K562 (cell line): Measurements from ENCODE around the gene THOC1. TPM values are rescaled to one million over a fixed set of nuclear protein-coding genes. Genes with fewer than 3 reads are reported as not detected.

Experiments used
- ATAC-seq: fragments of 200-7000 bp; cut with Tn5 transposase; 3 replicates; pipeline ENCODE4 v1.9.1; 2020; ENCODE audit warnings: moderate library complexity
- BruUV-seq: library from RNA; stranded (reverse); fragments of 400-500 nt; replicated peaks from 2 replicates; lab custom pipeline; 2021; lab: Mats Ljungman, UMichigan
- CTCF ChIA-PET: fragments of 300-600 bp; formaldehyde crosslinking; extraction: SDS; loops from one replicate; lab custom pipeline; 2021; ENCODE audit warnings: low intra/inter-chr PET ratio; lab: Yijun Ruan, JAX
- POLR2A ChIA-PET: fragments of 300-600, 350-650 bp; sonication (Branson Sonifier 250); formaldehyde crosslinking; extraction: SDS; loops from one replicate; lab custom pipeline; 2021; ENCODE audit warnings: antibody characterized with exemption, inconsistent platforms; lab: Yijun Ruan, JAX
- DNase-seq, 4 experiments: peaks; one replicate each; pipeline versions ENCODE4 v3.0.0 to v3.0.0-alpha.2; 2011 to 2018; ENCODE audit warnings: low spot score in 3 of 4, mixed read lengths in 3 of 4; ENCODE audit errors: extremely low read depth in 1 of 4
- FAIRE-seq: peaks from 2 replicates; lab custom pipeline; 2011; peaks lifted over from hg19 to GRCh38; lab: Jason Lieb, UNC
- H2AFZ ChIP-seq: 2 replicates; pipeline ENCODE4 v1.6.0; 2011; ENCODE audit warnings: low read depth, low read length, control low read depth, inconsistent platforms
- H3K27ac ChIP-seq: fragments of 200-600 bp; 3 replicates; pipeline ENCODE4 v1.8.0; 2011; ENCODE audit warnings: low read depth, mild to moderate bottlenecking, control low read depth, inconsistent platforms, low read length, moderate library complexity, mixed read lengths; ENCODE audit errors: extremely low read depth
- H3K27me3 ChIP-seq, 2 experiments: fragments of 300-600 bp in 1 of 2; 2 replicates in 1 of 2; 3 replicates in 1 of 2; pipeline versions ENCODE4 v1.6.0 to v1.8.0; 2011; ENCODE audit warnings: inconsistent platforms in 2 of 2, low read length in 2 of 2, mild to moderate bottlenecking in 1 of 2, mixed read lengths in 1 of 2, moderate library complexity in 1 of 2; ENCODE audit not compliant: control insufficient read depth in 2 of 2, insufficient read depth in 2 of 2
- H3K36me3 ChIP-seq: fragments of 300-600 bp; 3 replicates; pipeline ENCODE4 v1.8.0; 2011; ENCODE audit warnings: mild to moderate bottlenecking, low read length, inconsistent platforms; ENCODE audit not compliant: control insufficient read depth, insufficient read depth
- H3K4me1 ChIP-seq, 2 experiments: fragments of 200-600 bp in 1 of 2; replicated peaks in 1 of 2; 2 replicates in 1 of 2; 3 replicates in 1 of 2; pipeline versions ENCODE4 v1.5.1 to v1.8.0; 2011; ENCODE audit warnings: inconsistent platforms in 2 of 2, low read length in 2 of 2, mild to moderate bottlenecking in 1 of 2, mixed read lengths in 1 of 2, moderate library complexity in 1 of 2; ENCODE audit not compliant: control insufficient read depth in 2 of 2, insufficient read depth in 2 of 2
- H3K4me2 ChIP-seq: 2 replicates; pipeline ENCODE4 v1.6.1; 2011; ENCODE audit warnings: low read length, control low read depth, inconsistent platforms, mixed read lengths; ENCODE audit not compliant: insufficient read depth
- H3K4me3 ChIP-seq: fragments of 200-600 bp; sonication (generic), shearing (Covaris generic); 2 replicates; pipeline ENCODE4 v1.5.1; 2016; ENCODE audit warnings: control low read depth, inconsistent platforms
- H3K79me2 ChIP-seq: fragments of 200-600 bp; 3 replicates; pipeline ENCODE4 v1.8.0; 2011; ENCODE audit warnings: low read length, inconsistent platforms; ENCODE audit not compliant: control insufficient read depth, insufficient read depth
- H3K9ac ChIP-seq, 2 experiments: 2 replicates each; pipeline versions ENCODE4 v1.6.0 to v1.6.1; 2011; ENCODE audit warnings: low read depth in 2 of 2, low read length in 2 of 2, control low read depth in 1 of 2, inconsistent platforms in 1 of 2, mild to moderate bottlenecking in 1 of 2, mixed read lengths in 1 of 2; ENCODE audit not compliant: insufficient read depth in 1 of 2
- H3K9me1 ChIP-seq: one replicate; pipeline ENCODE4 v1.6.0; 2011; ENCODE audit warnings: inconsistent platforms, mild to moderate bottlenecking, low read length, moderate library complexity; ENCODE audit not compliant: control insufficient read depth, insufficient read depth
- H3K9me3 ChIP-seq: replicated peaks from 2 replicates; pipeline ENCODE4 v1.5.1; 2011; ENCODE audit warnings: low read depth, low read length, inconsistent platforms; ENCODE audit not compliant: control insufficient read depth, insufficient read depth
- H4K20me1 ChIP-seq: replicated peaks from 2 replicates; pipeline ENCODE4 v1.6.1; 2011; ENCODE audit warnings: low read length, inconsistent platforms, mixed read lengths; ENCODE audit not compliant: control insufficient read depth, insufficient read depth
- CBX8 ChIP-seq: fragments of 200-600 bp; sonication (generic); IDR thresholded peaks from 2 replicates; pipeline ENCODE4 v1.6.1; 2012; ENCODE audit warnings: borderline replicate concordance, mixed run types, low read depth, mild to moderate bottlenecking, moderate library complexity, mixed read lengths, low read length, control low read depth, inconsistent platforms; ENCODE audit not compliant: poor library complexity, severe bottlenecking; ENCODE audit errors: extremely low read depth
- CXXC5 ChIP-seq: fragments of 250-450 bp; sonication (Bioruptor Pico); IDR thresholded peaks from 2 replicates; pipeline ENCODE4 v1.8.0; 2022; ENCODE audit warnings: inconsistent platforms, mild to moderate bottlenecking, moderate library complexity
- HBP1 ChIP-seq: fragments of 450-650 bp; formaldehyde crosslinking; IDR thresholded peaks from 2 replicates; pipeline ENCODE4 v1.4.0; 2022; ENCODE audit warnings: missing genetic modification characterization
- HDAC8 ChIP-seq: fragments of 450-650 bp; IDR thresholded peaks from 2 replicates; pipeline ENCODE4 v1.6.1; 2016; ENCODE audit warnings: mild to moderate bottlenecking, missing genetic modification characterization, moderate library complexity, missing compliant biosample characterization
- MEF2D ChIP-seq: conservative IDR thresholded peaks from 2 replicates; pipeline ENCODE4 v1.6.1; 2016; ENCODE audit warnings: low read depth, missing genetic modification characterization, missing compliant biosample characterization
- NUFIP1 ChIP-seq: fragments of 450-650 bp; IDR thresholded peaks from 2 replicates; pipeline ENCODE4 v1.6.1; 2018; ENCODE audit not compliant: partially characterized antibody
- PML ChIP-seq: IDR thresholded peaks from 2 replicates; pipeline ENCODE4 v1.6.1; 2012; ENCODE audit warnings: low read length, inconsistent platforms
- POLR2A ChIP-seq: fragments of 450-650 bp; conservative IDR thresholded peaks from 2 replicates; pipeline ENCODE4 v1.6.1; 2016
- SUPT5H ChIP-seq: fragments of 450-650 bp; IDR thresholded peaks from 2 replicates; pipeline ENCODE4 v1.6.1; 2016
- WGBS: fragments of 100-300 bp; shearing (Covaris generic); methylation state at CpG from one replicate; pipeline ENCODE4 v1.1.6; 2016; ENCODE audit warnings: low coverage, mixed read lengths; ENCODE audit not compliant: insufficient coverage; ENCODE audit errors: missing lambda C conversion rate; 5-methylcytosine and 5-hydroxymethylcytosine counted together
- in situ Hi-C: fragments of 300-500 bp; cut with MboI; formaldehyde crosslinking; loops from 4 replicates; pipeline ENCODE4 v1.15.0; 2018; ENCODE audit warnings: inconsistent platforms, mixed read lengths
- intact Hi-C: fragments of 100-400 bp; cut with micrococcal nuclease; formaldehyde crosslinking; loops from 2 replicates; pipeline ENCODE4 v1.14.2; 2022
- polyA plus RNA-seq, 8 experiments: library from polyadenylated mRNA; depleted of rRNA in 4 of 8; stranded (reverse) in 5 of 8; unstranded in 3 of 8; fragments of >200 nt; fragmentation: Nextera tagmentation in 2 of 8; fragmentation: Illumina TruSeq in 1 of 8; extraction: Ambion mirVana in 2 of 8; extraction: Trizol in 1 of 8; gene quantifications; 2 replicates each; pipeline versions ENCODE4 v1.2.1 to v1.2.3, GENCODE V29; 2011 to 2014; ENCODE audit warnings: inconsistent platforms in 1 of 8, missing spikeins in 1 of 8
- total RNA-seq, 7 experiments: library from RNA; depleted of rRNA in 6 of 7; stranded (reverse); fragments of >200 nt in 6 of 7; fragmentation: Illumina TruSeq in 2 of 7; extraction: Trizol in 2 of 7; gene quantifications; 2 replicates each; pipeline versions ENCODE4 v1.2.1 to v1.2.3, GENCODE V29; 2011 to 2021; ENCODE audit warnings: low replicate concordance in 1 of 7
- TF ChIP-seq, protein P1 (sequence below): fragments of 450-650 bp; formaldehyde crosslinking; conservative IDR thresholded peaks from 2 replicates; pipeline ENCODE4 v1.4.0; 2022; ENCODE audit warnings: mild to moderate bottlenecking, missing genetic modification characterization
- TF ChIP-seq, protein P2 (sequence below): sonication (generic); IDR thresholded peaks from 2 replicates; pipeline ENCODE4 v1.6.1; 2016

Gene THOC1
- total and polyA plus RNA-seq, 9 of the 15 experiments (the other 6 are each of a cell fraction or from before 2014, with no cell fraction given) = 71.1 to 143 (median 107) TPM

DNA sequence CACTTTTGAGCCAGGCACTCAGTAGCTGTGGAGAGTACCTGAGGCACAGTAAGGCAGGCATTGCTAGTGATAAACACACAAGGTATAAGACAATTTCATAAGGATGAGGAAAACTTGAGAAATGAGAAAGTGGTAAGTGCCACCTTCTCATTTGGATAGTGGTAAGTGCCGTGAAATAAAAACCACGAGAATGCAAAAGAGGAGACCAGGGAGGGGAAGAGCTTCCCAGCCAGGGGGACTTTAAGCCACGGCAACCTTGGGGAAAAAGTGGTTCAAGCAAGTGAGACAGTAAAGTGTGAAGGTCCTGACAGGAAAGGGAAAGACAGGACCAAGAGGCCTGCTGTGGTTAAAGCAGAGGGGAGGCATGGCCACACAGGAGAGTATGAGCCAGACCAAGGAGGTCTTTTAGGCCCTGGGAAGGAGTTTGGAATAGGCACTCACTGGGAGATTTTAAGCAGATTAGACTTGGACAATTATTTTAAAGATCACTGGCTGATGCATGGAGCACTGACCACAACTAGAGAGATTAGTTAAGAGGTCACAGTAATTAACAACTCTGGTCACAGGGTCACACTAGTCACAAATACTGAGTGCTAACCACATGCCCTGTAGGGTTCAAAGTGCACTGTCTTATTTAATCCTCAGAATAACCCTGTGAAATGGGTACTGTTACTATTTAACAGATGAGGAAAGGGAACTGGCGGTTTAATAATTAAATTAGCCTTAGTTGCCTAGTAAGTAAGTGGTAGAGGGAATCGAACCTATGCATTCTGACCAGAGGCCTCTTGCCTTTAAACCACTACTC is 50.1 kb downstream of the THOC1 start:
- BruUV-seq = no TSS peak
- DNase-seq (no peak), FAIRE-seq (no peak), ATAC-seq (peak; percentile 61)
- no peaks in the 10 kb centered on the region for H3K9me3 ChIP-seq
- intact Hi-C loops (no loop called here), in situ Hi-C loops (no loop called here)
- H3K4me1 ChIP-seq = no peaks in the 10 kb centered on the region
- no peak overlapping the region for H3K9ac ChIP-seq
- ChIA-PET POLR2A (interaction anchor here (2.0 kb wide), 1 partner anchor 10 kb away, joined by 6 read pairs; no protein-coding TSS in a partner anchor), CTCF (no interaction called here)
- no peak overlapping the region for H3K4me3 ChIP-seq
- no peaks in the 10 kb centered on the region for H4K20me1 ChIP-seq
- H3K79me2 ChIP-seq = no peaks in the 10 kb centered on the region; the same call in 2 of the 3 replicates
- TF ChIP-seq HDAC8 (tag) = no peak
- TF ChIP-seq NUFIP1 = no peak
- TF ChIP-seq HBP1 (CRISPR knock-in tag) = 0 out of 2 replicates have a peak, but pooled peaks have one; percentile 32
- TF ChIP-seq SUPT5H = peak; percentile 46; the same call in 1 of the 2 replicates
- TF ChIP-seq CXXC5 = 0 out of 2 replicates have a peak, but pooled peaks have one; percentile 10
- TF ChIP-seq, protein P1, sequence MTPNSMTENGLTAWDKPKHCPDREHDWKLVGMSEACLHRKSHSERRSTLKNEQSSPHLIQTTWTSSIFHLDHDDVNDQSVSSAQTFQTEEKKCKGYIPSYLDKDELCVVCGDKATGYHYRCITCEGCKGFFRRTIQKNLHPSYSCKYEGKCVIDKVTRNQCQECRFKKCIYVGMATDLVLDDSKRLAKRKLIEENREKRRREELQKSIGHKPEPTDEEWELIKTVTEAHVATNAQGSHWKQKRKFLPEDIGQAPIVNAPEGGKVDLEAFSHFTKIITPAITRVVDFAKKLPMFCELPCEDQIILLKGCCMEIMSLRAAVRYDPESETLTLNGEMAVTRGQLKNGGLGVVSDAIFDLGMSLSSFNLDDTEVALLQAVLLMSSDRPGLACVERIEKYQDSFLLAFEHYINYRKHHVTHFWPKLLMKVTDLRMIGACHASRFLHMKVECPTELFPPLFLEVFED (CRISPR knock-in tag) = 0 out of 2 replicates have a peak, but pooled peaks have one; percentile 49
- no peak for TF ChIP-seq CBX8
- TF ChIP-seq, protein P2, sequence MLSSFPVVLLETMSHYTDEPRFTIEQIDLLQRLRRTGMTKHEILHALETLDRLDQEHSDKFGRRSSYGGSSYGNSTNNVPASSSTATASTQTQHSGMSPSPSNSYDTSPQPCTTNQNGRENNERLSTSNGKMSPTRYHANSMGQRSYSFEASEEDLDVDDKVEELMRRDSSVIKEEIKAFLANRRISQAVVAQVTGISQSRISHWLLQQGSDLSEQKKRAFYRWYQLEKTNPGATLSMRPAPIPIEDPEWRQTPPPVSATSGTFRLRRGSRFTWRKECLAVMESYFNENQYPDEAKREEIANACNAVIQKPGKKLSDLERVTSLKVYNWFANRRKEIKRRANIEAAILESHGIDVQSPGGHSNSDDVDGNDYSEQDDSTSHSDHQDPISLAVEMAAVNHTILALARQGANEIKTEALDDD = peak; percentile 84
- TF ChIP-seq MEF2D (tag) = no peak
- 0 out of 2 replicates have a peak, but pooled peaks have one; percentile 5 for TF ChIP-seq PML
- peak; percentile 65 for TF ChIP-seq POLR2A
- H2AFZ ChIP-seq = no peak overlapping the region
- 93% methylated on average over 5 of the region's 5 CpGs for WGBS
- peaks cover 87% of the 10 kb centered on the region for H3K36me3 ChIP-seq
- H3K27me3 ChIP-seq = no peaks in the 10 kb centered on the region
- no peak overlapping the region for H3K27ac ChIP-seq
- H3K4me2 ChIP-seq = no peak overlapping the region
- H3K9me1 ChIP-seq = no peaks in the 10 kb centered on the region
